OCI-LY7 (cell line): Measurements from ENCODE around the gene USH2A.

Experiments
- EZH2phosphoT487 ChIP-seq: fragments of 200-600 bp; sonication (generic); IDR thresholded peaks from 2 replicates; pipeline ENCODE4 v1.6.1; 2018; ENCODE audit warnings: low read depth, borderline replicate concordance, mild to moderate bottlenecking, mixed run types, antibody characterized with exemption, low read length, moderate library complexity, mixed read lengths
- TF ChIP-seq, protein P1 (sequence below): fragments of 200-600 bp; sonication (generic); conservative IDR thresholded peaks from 2 replicates; pipeline ENCODE4 v1.5.1; 2014; ENCODE audit warnings: mild to moderate bottlenecking, antibody characterized with exemption, low read length, moderate library complexity, mixed read lengths

DNA sequence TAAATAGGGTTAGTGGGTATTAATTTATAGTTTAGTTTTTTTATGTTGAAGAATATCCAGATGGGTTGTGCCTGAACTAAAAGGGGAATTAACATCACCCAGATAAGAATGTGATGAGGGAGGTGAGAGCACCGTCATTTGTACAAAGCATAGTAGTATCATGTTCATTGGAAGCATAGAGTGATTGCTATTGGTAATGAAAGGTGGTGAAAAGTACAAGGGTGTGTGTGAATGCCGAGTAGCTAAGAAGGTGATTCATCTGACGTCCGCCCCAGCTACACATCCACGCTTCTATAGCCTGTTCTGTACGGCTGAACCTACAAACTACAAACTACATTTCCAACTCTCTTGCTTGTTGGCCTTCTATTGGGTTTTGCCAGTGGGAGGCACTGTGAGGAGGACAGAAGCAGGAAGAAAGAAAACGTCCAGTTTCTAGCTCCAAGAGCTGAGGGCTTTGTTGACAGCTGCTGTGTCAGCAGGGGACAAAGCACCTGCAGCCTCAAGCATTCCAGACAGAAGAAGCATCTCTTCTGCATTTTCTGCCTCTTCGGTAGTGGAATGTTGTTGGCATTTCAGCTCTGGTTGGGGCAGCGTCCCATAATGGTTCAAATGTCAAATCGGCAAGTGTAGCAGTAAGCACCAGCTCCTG is 451.3 kb downstream of the USH2A start:
- TF ChIP-seq, protein P1, sequence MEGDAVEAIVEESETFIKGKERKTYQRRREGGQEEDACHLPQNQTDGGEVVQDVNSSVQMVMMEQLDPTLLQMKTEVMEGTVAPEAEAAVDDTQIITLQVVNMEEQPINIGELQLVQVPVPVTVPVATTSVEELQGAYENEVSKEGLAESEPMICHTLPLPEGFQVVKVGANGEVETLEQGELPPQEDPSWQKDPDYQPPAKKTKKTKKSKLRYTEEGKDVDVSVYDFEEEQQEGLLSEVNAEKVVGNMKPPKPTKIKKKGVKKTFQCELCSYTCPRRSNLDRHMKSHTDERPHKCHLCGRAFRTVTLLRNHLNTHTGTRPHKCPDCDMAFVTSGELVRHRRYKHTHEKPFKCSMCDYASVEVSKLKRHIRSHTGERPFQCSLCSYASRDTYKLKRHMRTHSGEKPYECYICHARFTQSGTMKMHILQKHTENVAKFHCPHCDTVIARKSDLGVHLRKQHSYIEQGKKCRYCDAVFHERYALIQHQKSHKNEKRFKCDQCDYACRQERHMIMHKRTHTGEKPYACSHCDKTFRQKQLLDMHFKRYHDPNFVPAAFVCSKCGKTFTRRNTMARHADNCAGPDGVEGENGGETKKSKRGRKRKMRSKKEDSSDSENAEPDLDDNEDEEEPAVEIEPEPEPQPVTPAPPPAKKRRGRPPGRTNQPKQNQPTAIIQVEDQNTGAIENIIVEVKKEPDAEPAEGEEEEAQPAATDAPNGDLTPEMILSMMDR = no peak
- TF ChIP-seq EZH2phosphoT487 = no peak
